Measurements from ENCODE around the gene ULBP3. TPM values are rescaled to one million over a fixed set of nuclear protein-coding genes. Genes with fewer than 3 reads are reported as not detected.

The ULBP3 gene
- total RNA-seq, 1 donor from 2014 or later: 3.9 TPM

DNA sequence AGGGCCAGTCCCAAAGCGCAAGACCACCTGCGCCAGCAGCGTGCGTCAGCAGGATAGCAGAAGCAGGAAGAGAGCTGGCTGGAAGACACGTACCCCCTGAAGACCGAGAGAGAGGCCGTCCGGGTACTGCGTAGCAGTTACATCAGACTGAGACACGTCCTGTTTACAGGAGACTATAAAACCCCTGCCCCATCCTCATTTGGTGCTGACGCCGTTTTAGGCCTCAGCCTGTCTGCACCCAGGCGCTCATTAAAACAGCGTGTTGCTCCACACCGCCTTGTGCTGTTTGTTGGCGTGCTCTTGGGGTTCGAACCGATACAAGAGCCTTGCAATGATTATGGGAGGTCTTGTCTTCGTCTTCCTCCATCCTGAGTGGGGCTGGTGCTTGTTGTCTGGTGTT lies 31.8 kb upstream of the ULBP3 start:
- no peaks in the 10 kb centered on the region for H3F3A ChIP-seq (ENCODE audit: low read depth)
- no peaks in the 10 kb centered on the region for H4K20me1 ChIP-seq (ENCODE audit: low read depth)
- peaks cover 1% of the 10 kb centered on the region for H3K27me3 Mint-ChIP-seq (ENCODE audit: insufficient read depth, low read depth)
- H3K4me1 Mint-ChIP-seq: peaks cover under 1% of the 10 kb centered on the region
- H3K79me2 ChIP-seq (ENCODE audit: low read depth): no peaks in the 10 kb centered on the region
- no peaks in the 10 kb centered on the region for H3K36me3 ChIP-seq
- no peak overlapping the region for H2AFZ ChIP-seq (replicated peaks)
- H3K36me3 Mint-ChIP-seq: no peaks in the 10 kb centered on the region
- no peak overlapping the region for H3K4me3 Mint-ChIP-seq
- no peak for DNase-seq (ENCODE audit: low spot score)
- H3K27ac ChIP-seq: no peak overlapping the region
- no peak overlapping the region for H3K9ac ChIP-seq
- no peaks in the 10 kb centered on the region for H3K4me1 ChIP-seq
- H3K9me3 Mint-ChIP-seq: no peaks in the 10 kb centered on the region
- no peaks in the 10 kb centered on the region for H3K27me3 ChIP-seq
- no peak overlapping the region for H3K27ac Mint-ChIP-seq
- no peak overlapping the region for H3K4me3 ChIP-seq
- no peak overlapping the region for H3K4me2 ChIP-seq
- TF ChIP-seq CTCF (IDR thresholded peaks at IDR 0.05): no peak
- no peaks in the 10 kb centered on the region for H3K9me3 ChIP-seq (ENCODE audit: low read depth)

DNA sequence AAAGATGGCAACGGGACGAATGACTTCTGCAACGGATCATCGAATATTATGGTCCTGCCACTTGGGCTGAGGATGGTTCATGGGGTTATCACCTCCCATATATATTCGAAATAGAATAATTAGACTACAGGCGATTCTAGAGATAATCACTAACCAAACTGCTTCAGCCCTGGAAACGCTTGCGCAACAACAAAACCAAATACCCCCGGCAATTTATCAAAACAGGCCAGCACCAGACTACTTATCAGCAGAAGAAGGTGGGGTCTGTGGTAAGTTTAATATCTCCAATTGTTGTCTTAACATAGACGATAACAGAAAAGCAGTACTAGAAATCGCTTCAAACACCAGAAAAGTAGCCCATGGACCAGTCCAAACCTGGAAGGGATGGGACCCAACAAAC lies 31.0 kb upstream of the ULBP3 start:
- TF ChIP-seq CTCF (IDR thresholded peaks at IDR 0.05): no peak
- TF ChIP-seq EZH2 (IDR thresholded peaks at IDR 0.05): no peak
- no peak for TF ChIP-seq EZH2phosphoT487 (IDR thresholded peaks at IDR 0.05)
- H3K27ac Mint-ChIP-seq: no peak overlapping the region

DNA sequence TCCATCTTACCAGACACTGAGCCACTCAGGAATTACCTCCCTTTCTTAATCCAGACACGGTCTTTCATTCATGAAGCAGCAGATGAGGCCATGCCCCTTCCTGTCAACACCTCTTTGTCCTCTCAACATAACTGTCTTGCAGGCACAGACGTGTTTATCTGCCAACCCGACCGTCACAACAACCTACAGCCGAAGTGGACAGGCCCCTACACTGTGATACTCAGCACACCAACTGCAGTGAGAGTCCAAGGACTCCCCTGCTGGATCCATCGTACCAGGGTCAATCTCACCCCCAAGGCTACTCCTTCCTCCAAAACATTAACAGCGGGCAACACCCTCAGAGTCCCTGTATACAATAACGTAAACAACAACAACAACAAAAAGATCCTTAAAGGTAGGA lies 30.6 kb upstream of the ULBP3 start:
- TF ChIP-seq EZH2phosphoT487 (IDR thresholded peaks at IDR 0.05): no peak
- no peak for TF ChIP-seq CTCF (IDR thresholded peaks at IDR 0.05)
- no peak for TF ChIP-seq EZH2 (IDR thresholded peaks at IDR 0.05)
- Mint-ChIP-seq H3K27ac (no peak overlapping the region), H3K4me1 (peaks cover 5% of the 10 kb centered on the region), H3K4me3 (no peak overlapping the region), H3K36me3 (no peaks in the 10 kb centered on the region), H3K9me3 (no peaks in the 10 kb centered on the region), H3K27me3 (ENCODE audit: insufficient read depth, low read depth) (peaks cover 7% of the 10 kb centered on the region)
- H3K9me3 ChIP-seq (ENCODE audit: low read depth): no peaks in the 10 kb centered on the region
- no peaks in the 10 kb centered on the region for H3K36me3 ChIP-seq
- H3K79me2 ChIP-seq (ENCODE audit: low read depth): no peaks in the 10 kb centered on the region
- no peak overlapping the region for H3K4me2 ChIP-seq
- no peak overlapping the region for H3K27ac ChIP-seq
- no peaks in the 10 kb centered on the region for H4K20me1 ChIP-seq (ENCODE audit: low read depth)
- H3K4me1 ChIP-seq: no peaks in the 10 kb centered on the region
- no peak for DNase-seq (ENCODE audit: low spot score)
- no peak overlapping the region for H2AFZ ChIP-seq (replicated peaks)
- H3F3A ChIP-seq (ENCODE audit: low read depth): no peaks in the 10 kb centered on the region
- H3K27me3 ChIP-seq: no peaks in the 10 kb centered on the region
- H3K4me3 ChIP-seq: no peak overlapping the region
- no peak overlapping the region for H3K9ac ChIP-seq

More for the DNA sequence above, 31.0 kb upstream of the ULBP3 start:
- H3K4me3 Mint-ChIP-seq: no peak overlapping the region
- H3K27me3 ChIP-seq: no peaks in the 10 kb centered on the region
- H3K36me3 ChIP-seq: no peaks in the 10 kb centered on the region
- H2AFZ ChIP-seq (replicated peaks): no peak overlapping the region
- no peaks in the 10 kb centered on the region for H3K79me2 ChIP-seq (ENCODE audit: low read depth)
- H3K4me1 Mint-ChIP-seq: peaks cover 5% of the 10 kb centered on the region
- no peaks in the 10 kb centered on the region for H4K20me1 ChIP-seq (ENCODE audit: low read depth)
- no peaks in the 10 kb centered on the region for H3K4me1 ChIP-seq
- no peaks in the 10 kb centered on the region for H3K36me3 Mint-ChIP-seq
- no peak overlapping the region for H3K4me3 ChIP-seq
- peaks cover 6% of the 10 kb centered on the region for H3K27me3 Mint-ChIP-seq (ENCODE audit: insufficient read depth, low read depth)
- H3K9me3 ChIP-seq (ENCODE audit: low read depth): no peaks in the 10 kb centered on the region
- no peaks in the 10 kb centered on the region for H3F3A ChIP-seq (ENCODE audit: low read depth)
- no peak overlapping the region for H3K27ac ChIP-seq
- no peak for DNase-seq (ENCODE audit: low spot score)
- no peak overlapping the region for H3K9ac ChIP-seq
- H3K9me3 Mint-ChIP-seq: no peaks in the 10 kb centered on the region
- H3K4me2 ChIP-seq: no peak overlapping the region

DNA sequence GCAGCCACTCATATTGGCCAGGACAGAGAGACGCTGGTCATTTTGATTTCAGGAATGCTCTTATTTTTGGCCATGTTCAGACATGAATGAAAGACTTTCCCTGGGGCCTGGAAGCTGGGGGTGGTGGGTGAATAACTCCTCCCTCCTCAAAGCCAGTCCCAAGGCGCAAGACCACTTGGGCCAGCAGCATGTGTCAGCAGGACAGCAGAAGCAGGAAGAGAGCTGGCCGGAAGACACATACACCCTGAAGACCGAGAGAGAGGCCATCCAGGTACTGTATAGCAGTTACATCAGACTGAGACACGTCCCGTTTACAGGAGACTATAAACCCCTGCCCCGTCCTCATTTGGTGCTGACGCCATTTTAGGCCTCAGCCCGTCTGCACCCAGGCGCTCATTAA lies 29.2 kb upstream of the ULBP3 start:
- Histone ChIP-seq H3K9ac (no peak overlapping the region), H3K36me3 (no peaks in the 10 kb centered on the region), H3F3A (ENCODE audit: low read depth) (no peaks in the 10 kb centered on the region), H3K4me2 (no peak overlapping the region), H3K79me2 (ENCODE audit: low read depth) (no peaks in the 10 kb centered on the region), H3K27ac (no peak overlapping the region), H2AFZ (replicated peaks) (no peak overlapping the region), H4K20me1 (ENCODE audit: low read depth) (no peaks in the 10 kb centered on the region), H3K9me3 (ENCODE audit: low read depth) (no peaks in the 10 kb centered on the region), H3K4me3 (no peak overlapping the region), H3K27me3 (no peaks in the 10 kb centered on the region), H3K4me1 (no peaks in the 10 kb centered on the region)
- Mint-ChIP-seq H3K27ac (no peak overlapping the region), H3K9me3 (no peaks in the 10 kb centered on the region), H3K4me3 (no peak overlapping the region), H3K27me3 (ENCODE audit: insufficient read depth, low read depth) (peaks cover 7% of the 10 kb centered on the region), H3K36me3 (no peaks in the 10 kb centered on the region), H3K4me1 (peaks cover 15% of the 10 kb centered on the region)
- DNase-seq (ENCODE audit: low spot score): no peak
- no peak for TF ChIP-seq CTCF (IDR thresholded peaks at IDR 0.05)
- TF ChIP-seq EZH2phosphoT487 (IDR thresholded peaks at IDR 0.05): no peak
- TF ChIP-seq EZH2 (IDR thresholded peaks at IDR 0.05): no peak
